IPS-NIHi11 (cell line): ENCODE results near the gene TBC1D22A.
"Not testable (repeated sequence)": the region's sequence is repeated elsewhere in the genome, so short reads cannot be mapped to it uniquely, and the experiment has no call there.

Experiments used
- DNase-seq: peaks from one replicate; pipeline ENCODE4 v3.0.0; 2012; ENCODE audit warnings: mixed read lengths, low spot score

TBC1D22A gene

GRCh38 chr22:47105085-47105484 is 342.6 kb downstream of the TBC1D22A start:
- DNase-seq, result no peak

- no peak for DNase-seq
These were observed 344.4 kb downstream of the TBC1D22A start for GRCh38 chr22:47106806-47107205.

GRCh38 chr22:47107431-47107830 is 345.0 kb downstream of the TBC1D22A start:
- DNase-seq, result no peak

- DNase-seq, result no peak
These were observed 348.5 kb downstream of the TBC1D22A start for GRCh38 chr22:47110817-47111443.

GRCh38 chr22:47111626-47112581 is 349.5 kb downstream of the TBC1D22A start:
- DNase-seq, result no peak

GRCh38 chr22:47112582-47112965 is 350.1 kb downstream of the TBC1D22A start:
- no peak for DNase-seq

- no peak for DNase-seq
These were observed 350.8 kb downstream of the TBC1D22A start for GRCh38 chr22:47112994-47113852.

GRCh38 chr22:47113853-47114415 is 351.5 kb downstream of the TBC1D22A start:
- DNase-seq, result no peak

- no peak for DNase-seq
These were observed 352.5 kb downstream of the TBC1D22A start for GRCh38 chr22:47114813-47115517.

- no peak for DNase-seq
These were observed 353.1 kb downstream of the TBC1D22A start for GRCh38 chr22:47115518-47115890.

- no peak for DNase-seq
These were observed 353.5 kb downstream of the TBC1D22A start for GRCh38 chr22:47115921-47116320.

- DNase-seq, result no peak
These were observed 354.2 kb downstream of the TBC1D22A start for GRCh38 chr22:47116426-47117341.

GRCh38 chr22:47117442-47117841 is 355.0 kb downstream of the TBC1D22A start:
- DNase-seq, result not testable (repeated sequence)

- no peak for DNase-seq
These were observed 356.7 kb downstream of the TBC1D22A start for GRCh38 chr22:47119181-47119580.

GRCh38 chr22:47120399-47120798 is 357.9 kb downstream of the TBC1D22A start:
- no peak for DNase-seq

- no peak for DNase-seq
These were observed 359.3 kb downstream of the TBC1D22A start for GRCh38 chr22:47121791-47122190.

- no peak for DNase-seq
These were observed 360.1 kb downstream of the TBC1D22A start for GRCh38 chr22:47122441-47123000.

GRCh38 chr22:47123006-47123826 is 360.8 kb downstream of the TBC1D22A start:
- no peak for DNase-seq

GRCh38 chr22:47123827-47124442 is 361.5 kb downstream of the TBC1D22A start:
- no peak for DNase-seq
